Tongue (tissue), 2 donors: ENCODE data around the gene FNIP1. TPM values are rescaled to one million over a fixed set of nuclear protein-coding genes. Genes with fewer than 3 reads are reported as not detected.
"Not testable (repeated sequence)": the region's sequence is repeated elsewhere in the genome, so short reads cannot be mapped to it uniquely, and the experiment has no call there.

Source experiments
- DNase-seq: peaks from one replicate; pipeline ENCODE4 v3.0.0-alpha.2; 2015
- total RNA-seq: library from RNA; depleted of rRNA; stranded (reverse); fragments of >200 nt; gene quantifications from one replicate; pipeline ENCODE4 v1.2.3, GENCODE V29; 2014

Gene FNIP1
- total RNA-seq, 1 donor from 2014 or later = 74.8 TPM

GRCh38 chr5:131635684-131636572 is 160.9 kb downstream of the FNIP1 start:
- no peak for DNase-seq

GRCh38 chr5:131634996-131635683 is 161.7 kb downstream of the FNIP1 start, which contains the start of gene RAPGEF6:
RAPGEF6 (minus strand) TSS chr5:131635229; CDS start chr5:131635030, 199 bp downstream.
- peak; percentile 100 for DNase-seq

- peak; percentile 75 for DNase-seq
Measured at GRCh38 chr5:131634666-131634995, 162.2 kb downstream of the FNIP1 start.

GRCh38 chr5:131634238-131634637 is 162.6 kb downstream of the FNIP1 start:
- no peak for DNase-seq

- DNase-seq = no peak
Measured at GRCh38 chr5:131633830-131634229, 163.0 kb downstream of the FNIP1 start.

GRCh38 chr5:131630963-131631350 is 165.9 kb downstream of the FNIP1 start:
- DNase-seq = no peak

GRCh38 chr5:131630208-131630962 is 166.4 kb downstream of the FNIP1 start:
- DNase-seq = no peak

- no peak for DNase-seq
Measured at GRCh38 chr5:131628990-131629389, 167.8 kb downstream of the FNIP1 start.

- DNase-seq = no peak
Measured at GRCh38 chr5:131627207-131627865, 169.5 kb downstream of the FNIP1 start.

- DNase-seq = peak; percentile 38
Measured at GRCh38 chr5:131622633-131623032, 174.2 kb downstream of the FNIP1 start.

GRCh38 chr5:131621164-131621563 is 175.7 kb downstream of the FNIP1 start:
- not testable (repeated sequence) for DNase-seq

- no peak for DNase-seq
Measured at GRCh38 chr5:131619102-131619501, 177.7 kb downstream of the FNIP1 start.

- no peak for DNase-seq
Measured at GRCh38 chr5:131617140-131617822, 179.5 kb downstream of the FNIP1 start.

GRCh38 chr5:131615957-131616356 is 180.9 kb downstream of the FNIP1 start:
- no peak for DNase-seq

GRCh38 chr5:131613423-131613822 is 183.4 kb downstream of the FNIP1 start:
- no peak for DNase-seq

GRCh38 chr5:131611064-131611381 is 185.8 kb downstream of the FNIP1 start:
- DNase-seq = no peak

GRCh38 chr5:131610198-131611063 is 186.4 kb downstream of the FNIP1 start:
- DNase-seq = no peak

GRCh38 chr5:131609774-131610173 is 187.0 kb downstream of the FNIP1 start:
- no peak for DNase-seq

- no peak for DNase-seq
Measured at GRCh38 chr5:131608597-131608996, 188.2 kb downstream of the FNIP1 start.

- no peak for DNase-seq
Measured at GRCh38 chr5:131607903-131608540, 188.8 kb downstream of the FNIP1 start.
